NCI-H2029 (cell line): ENCODE measurements around the gene ATE1.
"Not testable (repeated sequence)": the region's sequence is repeated elsewhere in the genome, so short reads cannot be mapped to it uniquely, and the experiment has no call there.

ENCODE experiments used
- DNase-seq: peaks from one replicate; lab custom pipeline; 2025; lab: John Stamatoyannopoulos, UW

Gene ATE1

GRCh38 chr10:121831777-121832176 is 96.1 kb downstream of the ATE1 start:
- no peak for DNase-seq

GRCh38 chr10:121831237-121831636 is 96.6 kb downstream of the ATE1 start:
- DNase-seq = no peak

- DNase-seq = no peak
Measured at GRCh38 chr10:121830101-121830500, 97.7 kb downstream of the ATE1 start.

GRCh38 chr10:121828045-121828444 is 99.8 kb downstream of the ATE1 start:
- no peak for DNase-seq

- not testable (repeated sequence) for DNase-seq
Measured at GRCh38 chr10:121826773-121827172, 101.1 kb downstream of the ATE1 start.

- peak; percentile 3 for DNase-seq
Measured at GRCh38 chr10:121823993-121824463, 103.8 kb downstream of the ATE1 start.

GRCh38 chr10:121822724-121823123 is 105.1 kb downstream of the ATE1 start:
- DNase-seq = no peak

- DNase-seq = no peak
Measured at GRCh38 chr10:121822180-121822579, 105.7 kb downstream of the ATE1 start.

- no peak for DNase-seq
Measured at GRCh38 chr10:121819049-121819448, 108.8 kb downstream of the ATE1 start.

GRCh38 chr10:121818599-121818998 is 109.2 kb downstream of the ATE1 start:
- no peak for DNase-seq

- no peak for DNase-seq
Measured at GRCh38 chr10:121816197-121816596, 111.6 kb downstream of the ATE1 start.

- DNase-seq = no peak
Measured at GRCh38 chr10:121813857-121814256, 114.0 kb downstream of the ATE1 start.

- DNase-seq = no peak
Measured at GRCh38 chr10:121813211-121813815, 114.5 kb downstream of the ATE1 start.

GRCh38 chr10:121812031-121812430 is 115.8 kb downstream of the ATE1 start:
- DNase-seq = no peak

GRCh38 chr10:121811386-121811785 is 116.4 kb downstream of the ATE1 start:
- no peak for DNase-seq

- DNase-seq = no peak
Measured at GRCh38 chr10:121808835-121809234, 119.0 kb downstream of the ATE1 start.

GRCh38 chr10:121804460-121804859 is 123.4 kb downstream of the ATE1 start:
- DNase-seq = no peak

GRCh38 chr10:121803611-121804010 is 124.2 kb downstream of the ATE1 start:
- no peak for DNase-seq

GRCh38 chr10:121800831-121801230 is 127.0 kb downstream of the ATE1 start:
- no peak for DNase-seq

GRCh38 chr10:121800146-121800545 is 127.7 kb downstream of the ATE1 start:
- no peak for DNase-seq

- no peak for DNase-seq
Measured at GRCh38 chr10:121797490-121797889, 130.3 kb downstream of the ATE1 start.

- no peak for DNase-seq
Measured at GRCh38 chr10:121796342-121796741, 131.5 kb downstream of the ATE1 start.

GRCh38 chr10:121792198-121792597 is 135.6 kb downstream of the ATE1 start:
- DNase-seq = no peak

- DNase-seq = no peak
Measured at GRCh38 chr10:121791761-121792160, 136.1 kb downstream of the ATE1 start.
